GM18499 (cell line): ENCODE results near the gene SLC7A5.
"Not testable (repeated sequence)": the region's sequence is repeated elsewhere in the genome, so short reads cannot be mapped to it uniquely, and the experiment has no call there.

Source experiments
- ATAC-seq: cut with Tn5 transposase; IDR thresholded peaks from one replicate; pipeline ENCODE4 v1.9.1; 2021; ENCODE audit warnings: moderate number of reproducible peaks; ENCODE audit not compliant: insufficient read depth, unreplicated experiment

The SLC7A5 gene

GRCh38 chr16:87836346-87836843, 32.9 kb downstream of the SLC7A5 start:
- no peak for ATAC-seq

GRCh38 chr16:87835882-87836331, 33.4 kb downstream of the SLC7A5 start:
- no peak for ATAC-seq

- no peak for ATAC-seq
Observed at GRCh38 chr16:87834668-87835473, 34.4 kb downstream of the SLC7A5 start.

GRCh38 chr16:87834005-87834667, 35.2 kb downstream of the SLC7A5 start:
- ATAC-seq = no peak

- ATAC-seq = no peak
Observed at GRCh38 chr16:87833548-87833947, 35.8 kb downstream of the SLC7A5 start.

- ATAC-seq = no peak
Observed at GRCh38 chr16:87832741-87833502, 36.4 kb downstream of the SLC7A5 start.

- no peak for ATAC-seq
Observed at GRCh38 chr16:87832137-87832527, 37.2 kb downstream of the SLC7A5 start.

GRCh38 chr16:87831421-87832136, 37.7 kb downstream of the SLC7A5 start:
- ATAC-seq = no peak

GRCh38 chr16:87830673-87831420, 38.5 kb downstream of the SLC7A5 start:
- no peak for ATAC-seq

GRCh38 chr16:87829988-87830672, 39.2 kb downstream of the SLC7A5 start:
- no peak for ATAC-seq

- ATAC-seq = no peak
Observed at GRCh38 chr16:87829622-87829980, 39.7 kb downstream of the SLC7A5 start.

GRCh38 chr16:87828907-87829621, 40.2 kb downstream of the SLC7A5 start:
- no peak for ATAC-seq

- no peak for ATAC-seq
Observed at GRCh38 chr16:87828071-87828906, 41.0 kb downstream of the SLC7A5 start.

GRCh38 chr16:87827588-87827915, 41.8 kb downstream of the SLC7A5 start:
- not testable (repeated sequence) for ATAC-seq

- ATAC-seq = no peak
Observed at GRCh38 chr16:87826798-87827587, 42.3 kb downstream of the SLC7A5 start.

GRCh38 chr16:87826407-87826797, 42.9 kb downstream of the SLC7A5 start:
- not testable (repeated sequence) for ATAC-seq

GRCh38 chr16:87825842-87826120, 43.5 kb downstream of the SLC7A5 start:
- ATAC-seq = not testable (repeated sequence)
